ENCODE results near the gene TRAPPC12.

DNA sequence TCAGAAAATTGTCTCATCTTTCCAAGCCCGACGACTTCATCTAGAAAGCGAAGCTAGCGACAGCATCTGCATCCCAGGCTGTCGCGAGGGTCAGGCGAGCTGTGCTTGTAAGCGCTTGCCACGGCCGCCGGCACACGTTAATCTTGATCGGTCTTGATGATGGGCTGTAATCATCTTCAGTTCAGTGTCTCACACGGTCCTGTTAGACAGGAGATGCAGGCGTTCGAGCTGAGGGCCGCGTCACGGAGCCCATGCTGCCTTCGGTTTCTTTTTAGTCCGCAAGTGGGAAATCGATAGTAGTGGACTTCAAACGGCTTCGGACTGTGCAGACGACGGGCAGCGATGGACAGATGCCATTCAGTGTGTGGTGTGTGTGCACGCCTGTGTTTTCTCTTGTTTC lies 96.3 kb downstream of the TRAPPC12 start:
- TF ChIP-seq, protein P1, sequence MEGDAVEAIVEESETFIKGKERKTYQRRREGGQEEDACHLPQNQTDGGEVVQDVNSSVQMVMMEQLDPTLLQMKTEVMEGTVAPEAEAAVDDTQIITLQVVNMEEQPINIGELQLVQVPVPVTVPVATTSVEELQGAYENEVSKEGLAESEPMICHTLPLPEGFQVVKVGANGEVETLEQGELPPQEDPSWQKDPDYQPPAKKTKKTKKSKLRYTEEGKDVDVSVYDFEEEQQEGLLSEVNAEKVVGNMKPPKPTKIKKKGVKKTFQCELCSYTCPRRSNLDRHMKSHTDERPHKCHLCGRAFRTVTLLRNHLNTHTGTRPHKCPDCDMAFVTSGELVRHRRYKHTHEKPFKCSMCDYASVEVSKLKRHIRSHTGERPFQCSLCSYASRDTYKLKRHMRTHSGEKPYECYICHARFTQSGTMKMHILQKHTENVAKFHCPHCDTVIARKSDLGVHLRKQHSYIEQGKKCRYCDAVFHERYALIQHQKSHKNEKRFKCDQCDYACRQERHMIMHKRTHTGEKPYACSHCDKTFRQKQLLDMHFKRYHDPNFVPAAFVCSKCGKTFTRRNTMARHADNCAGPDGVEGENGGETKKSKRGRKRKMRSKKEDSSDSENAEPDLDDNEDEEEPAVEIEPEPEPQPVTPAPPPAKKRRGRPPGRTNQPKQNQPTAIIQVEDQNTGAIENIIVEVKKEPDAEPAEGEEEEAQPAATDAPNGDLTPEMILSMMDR (IDR thresholded peaks at IDR 0.05), result no peak
- no peak for TF ChIP-seq POLR2A (IDR thresholded peaks at IDR 0.05)

Data from transverse colon (tissue), 3 donors.